Left colon (tissue), 2 donors: ENCODE results near the gene ADAM22. TPM values are rescaled to one million over a fixed set of nuclear protein-coding genes. Genes with fewer than 3 reads are reported as not detected.

Experiments
- ATAC-seq: fragments of 200-7000 bp; cut with Tn5 transposase; one replicate; pipeline ENCODE4 v1.9.1; 2020; ENCODE audit warnings: mild to moderate bottlenecking, moderate library complexity
- DNase-seq, 2 donors: peaks; one replicate each; pipeline ENCODE4 v3.0.0-alpha.2; 2020
- intact Hi-C, 2 donors: fragments of 100-400 bp; cut with DNase I in 1 of 2; cut with micrococcal nuclease in 1 of 2; formaldehyde crosslinking; loops; one replicate each; pipeline versions ENCODE4 v1.11.2 to v1.14.0; 2022; cut with DNase I, micrococcal nuclease
- total RNA-seq, 2 donors: library from RNA; stranded (reverse); fragmentation: NEBNext Ultra II Directional; extraction: Animal tissue kit (Norgen Biotek cat#: 25700); gene quantifications; one replicate each; pipeline ENCODE4 v1.2.1, GENCODE V29; 2021
- donor health status: DM: no; HTN: no; CAD: no.
- donor health status: DM: yes; HTN: yes; CAD: no.

Gene ADAM22
- total RNA-seq, 2 donors from 2014 or later = 3.1 to 4.3 TPM

DNA sequence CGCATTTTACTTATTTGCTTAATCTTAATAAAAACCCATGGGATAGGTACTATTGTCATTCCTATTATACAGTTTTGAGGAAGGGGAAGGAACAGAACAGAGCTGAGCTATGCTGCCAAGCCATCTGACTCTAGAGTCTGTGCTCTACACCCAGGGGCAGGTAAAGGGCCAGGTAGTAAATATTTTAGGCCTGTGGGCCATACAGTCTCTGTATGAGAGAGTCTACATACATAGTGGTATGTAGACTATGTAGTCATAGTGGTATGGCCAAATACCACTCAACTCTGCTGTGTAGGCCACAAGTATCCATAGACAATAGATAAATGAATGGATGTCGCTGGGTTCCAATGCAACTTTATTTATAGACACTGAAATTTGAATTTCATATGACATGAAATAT is 289.2 kb downstream of the ADAM22 start:
- intact Hi-C loops = no loop called here

DNA sequence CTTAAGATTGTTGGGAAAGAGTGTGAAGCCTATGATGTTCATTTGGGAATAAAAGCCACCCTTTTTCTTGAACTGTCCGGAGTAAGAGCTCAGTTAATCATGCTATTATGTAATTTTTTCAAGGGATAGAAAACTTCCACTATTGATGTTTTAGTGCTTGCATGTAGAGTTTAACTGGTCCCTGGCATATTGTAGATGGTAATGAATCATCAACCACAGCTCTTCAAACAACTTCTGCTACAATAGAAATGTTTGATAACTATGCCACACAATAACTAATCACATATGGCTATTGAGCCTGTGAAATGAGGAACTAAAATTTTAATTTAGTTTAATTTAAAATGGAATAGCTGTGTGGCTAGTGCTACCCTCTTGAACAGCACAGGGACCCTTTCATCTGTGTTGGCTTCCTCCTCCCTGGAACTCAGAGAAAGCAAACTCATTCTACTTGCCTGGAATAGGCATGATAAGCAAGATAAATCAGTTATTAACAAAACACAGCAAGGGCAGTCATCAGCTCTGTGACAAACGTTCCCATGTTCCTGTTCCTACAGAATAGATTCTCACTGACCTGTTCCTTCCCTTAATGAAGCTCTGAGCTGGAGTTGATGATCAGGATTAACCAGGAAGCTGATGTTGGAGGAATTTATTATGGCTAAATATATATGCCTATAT is 290.7 kb downstream of the ADAM22 start:
- intact Hi-C loops = no loop called here
- ATAC-seq = no peak
- DNase-seq = no peak

More for the DNA sequence above, 289.2 kb downstream of the ADAM22 start:
- ATAC-seq (no peak), DNase-seq (no peak)

DNA sequence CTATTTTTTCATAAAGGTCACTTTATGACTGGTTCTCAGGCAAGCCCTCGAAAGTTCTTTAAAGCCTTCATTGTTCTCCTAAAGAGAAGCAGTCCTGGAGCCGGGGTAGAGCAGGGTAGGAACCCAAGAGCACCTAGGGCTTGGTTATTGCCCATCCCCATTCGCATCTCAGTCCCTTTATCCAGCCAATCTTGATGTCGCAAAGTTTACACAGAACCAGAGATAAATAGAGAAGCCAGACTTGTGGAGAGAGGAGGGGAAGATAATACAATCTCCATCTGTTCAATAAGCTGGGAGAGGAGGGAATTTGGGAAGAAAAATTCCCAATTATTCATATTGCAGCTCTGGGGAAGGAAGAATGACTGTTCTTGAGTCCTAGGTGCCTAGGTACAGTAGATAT is 292.1 kb downstream of the ADAM22 start:
- ATAC-seq (peak; percentile 10), DNase-seq (no peak)
- intact Hi-C loops = no loop called here

- intact Hi-C loops = no loop called here
- ATAC-seq (peak; percentile 64), DNase-seq (peak; percentile 66 to 82)
Observed at GRCh38 chr7:88226886-88227516, 292.9 kb downstream of the ADAM22 start.

DNA sequence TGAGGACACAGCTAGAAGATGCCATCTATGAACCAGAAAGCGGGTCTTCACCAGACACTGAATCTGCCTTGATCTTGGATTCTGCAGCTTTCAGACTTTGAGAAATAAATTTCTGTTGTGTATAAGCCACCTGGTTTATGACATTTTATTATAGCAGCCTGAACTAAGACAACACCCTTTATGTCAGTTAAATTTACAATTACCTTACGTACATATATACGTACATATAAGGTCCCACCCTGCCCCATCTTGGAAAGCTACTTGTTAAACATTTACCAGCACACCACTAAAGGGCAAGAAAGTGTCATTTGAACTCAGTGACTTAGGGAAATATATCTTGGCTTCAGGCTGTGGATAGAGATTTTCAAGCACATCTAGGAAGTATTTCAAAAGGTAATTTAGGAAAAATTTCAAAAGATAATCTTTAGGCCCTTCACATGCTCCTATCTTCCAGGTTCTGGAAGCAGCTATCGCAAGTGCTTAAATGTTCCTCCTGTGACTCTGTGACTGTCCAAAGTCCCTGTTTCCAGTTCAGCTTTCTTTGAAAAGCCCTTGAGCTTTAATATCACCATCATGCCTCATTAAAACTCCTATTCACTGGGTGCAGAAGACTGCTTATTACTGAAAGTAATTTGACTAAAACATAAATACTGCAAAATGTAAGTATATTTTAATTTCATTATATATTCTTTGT is 295.4 kb downstream of the ADAM22 start:
- DNase-seq (peak; percentile 29 to 61), ATAC-seq (peak; percentile 69)
- intact Hi-C loops = no loop called here

GRCh38 chr7:88230646-88231045 is 296.6 kb downstream of the ADAM22 start:
- DNase-seq (peak; percentile 41 to 42), ATAC-seq (peak; percentile 63)
- intact Hi-C loops = no loop called here

DNA sequence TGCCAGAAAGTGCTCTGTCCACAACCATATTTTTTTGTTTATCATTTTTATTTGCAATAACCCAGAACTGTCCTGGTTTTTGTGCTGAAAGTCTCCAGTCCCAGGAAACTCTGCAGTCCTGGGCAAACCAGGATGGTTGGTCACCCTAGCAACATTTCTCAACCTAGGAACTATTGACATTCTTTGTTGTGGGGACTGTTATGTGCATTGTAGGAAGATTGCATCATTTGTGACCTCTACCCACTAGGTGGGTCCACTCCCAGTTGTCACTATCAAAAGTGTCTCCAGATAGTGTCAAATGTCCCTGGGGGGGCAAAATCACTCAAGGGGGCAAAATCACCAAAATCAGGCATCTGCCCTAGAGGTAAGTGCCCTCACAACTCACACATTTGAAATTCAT is 299.8 kb downstream of the ADAM22 start:
- intact Hi-C loops = no loop called here
- ATAC-seq (no peak), DNase-seq (no peak)

DNA sequence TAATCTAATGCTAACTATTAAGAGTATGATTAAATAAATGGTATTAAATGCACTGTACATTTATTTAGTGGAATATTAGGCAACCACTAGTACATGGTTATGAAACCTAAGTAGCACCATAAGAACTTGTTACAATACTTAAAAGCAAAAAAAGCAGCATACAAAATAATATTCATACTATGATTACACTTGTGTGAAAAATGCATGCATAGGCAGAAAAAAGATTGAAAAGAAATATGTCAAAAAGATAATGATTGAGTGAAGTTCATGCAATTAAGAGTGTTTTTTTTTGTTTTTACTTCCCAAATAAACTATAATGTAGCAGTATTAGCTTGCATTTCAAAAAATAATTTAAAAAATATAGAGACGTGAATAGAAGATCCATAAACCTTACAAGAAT is 305.8 kb downstream of the ADAM22 start:
- ATAC-seq = no peak
- DNase-seq = no peak
- intact Hi-C loops = loop anchor here in 1 of 2 donors (10.0 kb wide), 1 partner anchor 115 kb away; no protein-coding TSS in a partner anchor

DNA sequence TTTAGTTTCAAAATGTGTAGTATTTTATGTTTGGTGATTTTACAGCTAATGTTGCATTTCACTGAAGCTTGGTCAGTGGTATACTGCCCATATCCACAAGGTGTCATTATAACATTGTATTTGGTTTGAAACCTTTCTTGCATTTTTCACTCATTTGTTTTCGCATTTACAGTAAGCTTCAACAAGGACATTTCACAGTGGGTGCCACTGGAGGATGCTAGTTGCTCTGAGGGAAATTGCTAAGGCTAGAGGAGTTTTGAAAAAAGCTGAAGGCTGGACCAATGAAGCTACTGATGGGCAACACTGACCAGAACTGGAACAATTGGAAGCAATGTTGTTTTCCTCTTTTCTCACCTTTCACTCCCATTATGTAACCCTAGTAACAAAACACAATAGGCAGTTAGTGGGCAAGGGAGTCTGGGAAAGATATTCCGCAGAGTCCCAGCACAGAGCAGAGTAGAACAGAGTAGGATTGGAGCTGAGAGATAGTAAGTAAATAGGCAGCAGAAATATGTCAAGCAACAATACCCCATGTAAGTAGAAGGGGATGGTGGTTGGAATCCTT is 309.4 kb downstream of the ADAM22 start:
- DNase-seq (no peak), ATAC-seq (peak; percentile 89)
- intact Hi-C loops = loop anchor here in 1 of 2 donors (10.0 kb wide), 1 partner anchor 111 kb away; no protein-coding TSS in a partner anchor

DNA sequence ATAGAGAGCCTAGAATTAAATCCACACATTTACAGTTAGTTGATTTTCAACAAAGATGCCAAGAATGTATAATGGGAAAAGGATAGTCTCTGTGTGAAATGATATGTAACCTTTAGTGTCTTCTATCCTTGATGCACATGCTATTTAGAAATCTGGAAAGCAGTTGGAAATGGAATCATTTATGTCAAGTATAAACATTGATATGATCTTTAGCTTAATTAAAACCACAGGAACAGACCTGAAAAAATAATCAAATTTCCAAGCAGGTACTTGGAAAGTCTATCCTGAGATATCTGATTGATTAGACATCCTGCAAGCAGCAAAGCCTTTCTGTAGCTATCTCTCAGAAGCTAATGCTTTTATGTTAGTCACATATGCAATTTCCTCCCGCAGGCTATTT is 310.2 kb downstream of the ADAM22 start:
- intact Hi-C loops = loop anchor here in 1 of 2 donors (10.0 kb wide), 1 partner anchor 111 kb away; no protein-coding TSS in a partner anchor
- no peak for DNase-seq
- no peak for ATAC-seq

Other genes starting within 250 kb of the ADAM22 start
- 10 to 100 TPM; 33.8 to 34.2 TPM for gene SLC25A40, start 57.9 kb upstream of the ADAM22 start, total RNA-seq
- 10 to 100 TPM; 11.0 to 15.0 TPM for gene DBF4, start 57.8 kb upstream of the ADAM22 start, total RNA-seq